Inflammatory macrophage treated with lipopolysaccharide for 4 hours (primary cell): ENCODE measurements around the gene RHBDF1.

ENCODE experiments used
- DNase-seq: peaks from one replicate; pipeline ENCODE4 v3.0.0-alpha.2; 2020

The RHBDF1 gene

DNA sequence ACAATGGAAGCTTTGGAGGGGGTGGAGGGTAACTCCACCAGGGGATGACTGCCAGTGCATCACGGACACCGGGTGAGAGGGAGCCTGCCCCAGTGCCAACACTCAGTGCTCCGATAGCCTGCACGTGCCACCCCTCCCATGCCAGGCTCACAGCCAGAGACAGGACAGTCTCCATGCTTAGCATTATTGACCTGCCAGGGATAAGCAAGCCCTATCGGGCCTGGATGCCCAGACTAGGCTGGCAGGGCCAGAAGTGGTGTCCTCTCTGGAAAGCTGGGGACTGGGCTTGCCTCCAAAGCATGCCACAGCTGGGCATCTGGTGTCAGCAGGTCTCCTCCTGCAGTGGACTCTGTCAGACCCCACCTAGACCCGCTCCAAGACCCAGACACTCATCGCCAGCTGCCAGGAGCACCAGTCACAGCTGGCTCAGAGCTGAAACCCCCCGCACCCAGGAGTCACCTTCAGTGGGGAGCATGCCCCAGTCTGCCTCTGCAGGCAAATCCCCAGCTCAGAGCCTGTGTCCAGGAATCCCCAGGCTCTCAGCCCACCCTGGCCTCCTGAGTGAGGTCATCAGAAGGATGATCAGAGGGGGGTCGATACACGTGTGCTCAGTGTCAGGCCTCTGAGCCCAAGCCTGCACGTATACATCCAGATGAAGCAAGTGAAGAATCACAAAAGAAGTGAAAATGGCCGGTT lies 1.8 kb upstream of the RHBDF1 start:
- no peak for DNase-seq

DNA sequence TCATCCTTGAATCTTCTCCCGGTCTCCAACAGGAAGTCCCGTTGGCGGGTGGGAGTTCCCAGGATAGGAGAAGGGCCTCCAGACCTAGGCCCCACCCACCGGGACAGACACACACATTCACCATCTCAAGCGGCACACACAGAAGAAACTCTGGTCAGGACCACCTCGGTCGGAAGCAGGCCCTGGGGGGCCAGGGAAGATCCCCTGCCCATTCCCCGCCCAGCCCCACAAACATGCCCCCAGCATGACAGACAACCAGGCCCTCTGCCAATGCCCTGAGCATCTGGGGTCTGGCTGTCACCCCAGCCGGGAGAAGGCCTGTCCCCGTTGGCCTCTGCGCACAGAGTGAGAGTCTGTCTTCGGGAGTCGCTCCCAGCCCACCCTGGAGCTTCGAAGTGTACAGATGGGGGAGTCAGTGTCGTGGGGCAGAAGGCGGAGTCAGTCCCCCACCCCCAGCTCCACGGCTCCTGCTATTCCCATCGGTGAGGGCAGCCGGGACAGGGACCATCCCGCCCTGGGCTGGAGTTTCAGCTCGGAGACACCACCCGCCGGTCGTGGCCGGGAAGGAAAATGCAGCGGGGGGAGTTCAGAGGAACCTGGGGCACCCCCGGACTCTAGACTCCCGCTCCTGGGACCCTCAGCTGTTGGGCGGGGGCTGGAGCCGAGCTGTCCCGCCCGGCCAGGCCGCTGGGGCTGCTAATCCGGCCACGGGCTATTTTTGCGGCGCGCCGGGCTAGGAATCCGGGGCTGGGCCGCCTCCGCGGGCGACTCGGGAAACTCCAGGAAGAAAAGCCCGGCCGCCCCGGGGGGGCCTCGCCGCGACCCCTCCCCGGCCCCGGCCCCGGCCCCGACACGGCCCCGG lies 660 bp downstream of the RHBDF1 start:
- no peak for DNase-seq

DNA sequence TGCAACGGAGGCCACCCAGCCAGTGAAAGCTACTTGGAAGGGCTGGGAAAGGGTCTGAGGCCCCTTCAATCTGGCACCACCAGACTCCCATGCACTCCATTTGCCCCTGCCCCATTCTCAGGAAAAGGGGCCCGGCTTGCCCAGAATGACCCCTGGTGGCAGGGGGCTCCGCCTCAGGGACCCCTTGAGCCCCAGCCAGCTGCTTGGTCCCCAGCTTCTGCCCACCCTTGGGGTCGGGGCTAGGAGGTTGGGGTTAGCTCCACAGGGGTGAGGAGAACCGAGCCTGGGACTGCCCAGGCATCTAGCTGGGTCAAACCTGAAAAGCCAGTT lies 1.3 kb downstream of the RHBDF1 start:
- DNase-seq, result no peak

DNA sequence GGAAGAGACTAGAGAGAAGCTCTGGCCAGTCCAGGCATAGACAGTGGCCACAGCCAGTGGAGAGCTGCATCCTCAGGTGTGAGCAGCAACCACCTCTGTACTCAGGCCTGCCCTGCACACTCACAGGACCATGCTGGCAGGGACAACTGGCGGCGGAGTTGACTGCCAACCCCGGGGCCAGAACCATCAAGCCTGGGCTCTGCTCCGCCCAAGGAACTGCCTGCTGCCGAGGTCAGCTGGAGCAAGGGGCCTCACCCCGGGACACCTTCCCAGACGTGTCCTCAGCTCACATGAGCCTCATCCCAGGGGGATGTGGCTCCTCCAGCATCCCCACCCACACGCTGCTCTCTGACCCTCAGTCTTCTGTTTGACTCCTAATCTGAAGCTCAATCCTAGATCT lies 3.2 kb downstream of the RHBDF1 start:
- DNase-seq, result no peak

DNA sequence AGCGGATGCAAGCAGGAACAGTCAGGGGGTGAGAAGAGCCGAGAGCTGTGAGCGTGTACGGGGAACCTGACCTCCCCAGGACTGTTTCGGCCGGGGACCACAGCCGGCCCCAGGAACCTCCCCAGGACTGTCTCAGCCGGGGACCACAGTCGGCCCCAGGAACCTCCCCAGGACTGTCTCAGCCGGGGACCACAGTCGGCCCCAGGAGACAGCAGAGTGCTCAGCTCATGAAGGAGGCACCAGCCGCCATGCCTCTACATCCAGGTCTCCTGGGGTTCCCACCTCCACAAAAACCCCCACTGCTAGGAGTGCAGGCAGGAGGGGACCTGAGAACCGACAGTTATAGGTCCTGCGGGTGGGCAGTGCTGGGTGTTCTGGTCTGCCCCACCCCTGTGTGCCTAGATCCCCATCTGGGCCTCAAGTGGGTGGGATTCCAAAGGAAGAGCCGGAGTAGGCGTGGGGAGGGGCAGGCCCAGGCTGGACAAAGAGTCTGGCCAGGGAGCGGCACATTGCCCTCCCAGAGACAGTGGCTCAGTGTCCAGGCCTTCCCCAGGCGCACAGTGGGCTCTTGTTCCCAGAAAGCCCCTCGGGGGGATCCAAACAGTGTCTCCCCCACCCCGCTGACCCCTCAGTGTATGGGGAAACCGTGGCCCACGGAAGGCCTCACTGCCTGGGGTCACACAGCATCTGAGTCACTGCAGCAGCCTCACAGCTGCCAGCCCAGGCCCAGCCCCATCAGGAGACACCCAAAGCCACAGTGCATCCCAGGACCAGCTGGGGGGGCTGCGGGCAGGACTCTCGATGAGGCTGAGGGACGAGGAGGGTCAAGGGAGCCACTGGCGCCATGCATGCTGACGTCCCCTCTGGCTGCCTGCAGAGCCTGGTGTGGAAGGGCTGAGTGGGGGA lies 4.3 kb downstream of the RHBDF1 start:
- no peak for DNase-seq

DNA sequence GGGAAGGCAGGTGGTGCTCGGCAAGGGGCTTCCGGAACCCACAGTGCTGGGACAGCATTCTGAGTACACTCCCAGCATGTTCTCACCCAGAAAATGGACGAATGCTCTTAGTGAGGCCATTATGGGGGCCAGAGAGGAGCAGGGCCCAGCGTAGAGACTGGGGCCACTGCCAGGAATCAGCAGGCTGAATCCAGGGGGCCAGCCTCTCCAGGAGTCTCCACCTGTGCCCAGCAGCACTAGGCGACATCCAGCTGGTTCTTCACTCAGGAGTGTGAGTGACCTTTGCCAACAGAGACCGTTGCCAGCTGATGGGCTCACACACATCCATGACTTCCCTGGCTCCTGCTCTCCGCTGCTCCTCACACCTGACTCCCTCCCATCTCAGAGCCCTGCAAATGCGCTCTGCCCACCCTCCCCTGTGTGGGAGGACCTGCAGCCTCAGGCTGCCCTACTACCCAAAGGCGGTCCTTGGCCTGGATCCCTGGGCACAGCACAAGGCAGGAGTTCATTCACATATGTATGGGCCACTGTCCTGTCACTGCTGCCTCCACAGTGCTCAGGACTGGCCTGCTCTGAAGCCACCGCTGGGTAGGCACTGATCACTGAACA lies 5.1 kb downstream of the RHBDF1 start:
- no peak for DNase-seq

DNA sequence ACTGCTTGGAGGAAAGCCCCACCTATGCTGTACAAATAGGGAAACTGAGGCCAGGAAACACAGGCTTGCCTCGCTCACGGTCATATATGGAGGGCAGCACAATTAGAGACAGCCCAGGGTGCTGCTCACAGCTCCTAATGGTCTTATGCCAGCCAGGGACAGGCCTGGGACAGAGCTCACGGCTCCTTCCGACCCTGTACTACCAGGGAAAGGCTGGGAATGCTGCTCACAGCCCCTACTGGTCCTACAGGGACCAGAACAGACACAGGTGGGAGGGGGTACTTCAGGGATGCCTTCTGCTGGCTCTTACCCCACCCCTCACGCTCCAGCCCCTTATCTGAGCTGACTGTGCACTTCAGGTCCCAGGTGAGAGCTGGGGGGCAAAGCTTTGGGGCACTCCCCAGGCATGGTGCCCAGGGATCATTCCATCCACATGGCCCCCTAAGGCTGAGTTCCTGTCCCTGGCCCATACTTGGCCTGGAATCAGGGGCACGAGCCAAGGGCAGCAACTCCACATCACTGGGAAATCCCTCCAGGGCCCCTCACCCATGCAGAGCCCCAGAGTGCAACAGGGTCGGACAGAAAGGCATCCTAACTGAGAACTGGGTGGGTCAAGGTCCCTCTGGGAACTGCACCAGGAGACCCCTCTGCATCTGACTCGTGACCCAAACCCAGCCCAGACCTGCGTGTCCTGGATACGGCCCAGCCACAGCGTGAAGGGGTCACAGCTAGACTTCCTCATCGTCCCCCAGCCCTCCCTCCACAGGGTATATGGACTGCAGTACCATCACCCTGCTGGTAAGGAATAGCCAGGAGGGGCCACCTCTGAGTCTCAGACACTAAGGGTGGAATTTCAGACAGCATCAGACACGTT lies 5.9 kb downstream of the RHBDF1 start:
- DNase-seq, result no peak

DNA sequence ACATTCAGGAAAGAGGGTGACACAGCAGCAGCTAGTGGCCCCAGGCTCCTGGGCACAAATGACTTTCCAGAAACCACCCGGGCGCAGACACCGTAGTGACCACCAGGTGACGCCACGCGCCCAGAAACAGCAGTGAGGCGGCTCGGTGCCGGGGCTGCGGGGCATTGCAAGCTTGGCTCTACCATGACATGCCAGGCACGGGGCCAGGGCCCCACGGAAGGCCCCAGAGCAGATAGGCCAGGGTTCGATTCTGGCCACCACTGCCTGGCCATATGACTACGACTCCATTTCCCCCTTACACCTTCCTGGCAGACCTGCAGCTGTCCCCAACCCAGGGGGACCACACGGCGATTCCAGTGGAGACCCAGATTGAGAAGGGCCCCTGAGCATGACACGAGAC lies 6.7 kb downstream of the RHBDF1 start:
- peak; percentile 77 for DNase-seq

DNA sequence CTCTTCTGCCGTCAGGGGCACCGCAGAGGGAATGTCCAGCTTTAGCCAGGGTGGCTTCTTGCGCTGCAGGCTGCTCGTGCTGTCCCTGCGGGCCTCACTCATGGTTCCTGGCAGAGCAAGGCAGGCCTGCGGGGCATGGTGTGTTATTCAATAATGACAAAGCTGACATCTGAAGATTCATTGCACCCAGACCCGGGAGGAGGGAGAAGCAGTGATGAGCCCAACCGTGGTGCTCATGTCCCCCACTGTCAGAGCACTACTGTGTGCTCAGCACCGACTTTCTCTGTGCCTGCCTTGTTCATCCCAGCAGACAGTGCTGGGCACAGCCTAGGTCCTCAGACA lies 7.5 kb downstream of the RHBDF1 start:
- DNase-seq, result no peak

DNA sequence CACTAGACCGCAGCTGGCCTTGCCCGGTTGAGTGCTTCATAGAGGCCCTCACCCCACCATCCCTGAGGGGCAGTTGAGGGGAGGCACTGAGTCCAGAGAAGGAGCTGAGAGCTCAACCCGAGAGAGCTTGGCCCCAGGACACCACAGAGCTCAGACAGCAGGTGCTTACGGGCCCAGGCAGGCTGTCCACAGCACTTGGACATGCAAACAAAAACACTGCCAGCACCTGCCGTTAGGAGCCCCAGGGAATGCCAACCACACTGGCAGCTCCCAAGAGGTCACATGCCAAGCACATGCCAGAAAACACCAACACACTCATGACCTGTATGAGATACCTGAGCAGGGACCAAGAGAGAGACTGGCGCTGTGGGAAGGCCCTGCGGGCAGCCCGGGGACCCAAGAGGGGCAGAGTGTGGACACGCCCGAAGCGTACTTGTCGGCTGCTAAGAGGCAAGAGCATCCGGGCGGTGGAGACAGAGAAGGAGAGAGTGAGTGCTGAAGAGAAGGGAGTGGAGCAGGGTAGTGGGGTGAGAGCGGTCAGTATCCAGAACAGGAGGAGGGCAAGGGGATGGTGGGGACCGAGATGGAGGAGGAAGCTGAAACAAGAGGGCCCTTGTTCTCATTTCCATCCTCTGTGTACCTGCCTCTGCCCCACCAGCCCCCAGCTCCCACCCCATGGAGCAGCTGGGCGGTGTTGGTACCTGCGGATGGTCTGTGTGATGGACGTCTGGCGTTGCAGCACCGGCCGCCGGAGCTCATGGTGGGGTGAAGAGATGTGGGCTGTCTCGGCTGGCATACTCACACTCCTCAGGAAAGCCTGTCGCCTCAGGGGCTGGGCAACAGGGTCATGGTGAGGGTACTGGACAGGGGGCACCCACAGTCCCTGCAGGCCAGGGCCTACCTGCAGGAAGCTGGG lies 8.2 kb downstream of the RHBDF1 start:
- DNase-seq, result no peak

DNA sequence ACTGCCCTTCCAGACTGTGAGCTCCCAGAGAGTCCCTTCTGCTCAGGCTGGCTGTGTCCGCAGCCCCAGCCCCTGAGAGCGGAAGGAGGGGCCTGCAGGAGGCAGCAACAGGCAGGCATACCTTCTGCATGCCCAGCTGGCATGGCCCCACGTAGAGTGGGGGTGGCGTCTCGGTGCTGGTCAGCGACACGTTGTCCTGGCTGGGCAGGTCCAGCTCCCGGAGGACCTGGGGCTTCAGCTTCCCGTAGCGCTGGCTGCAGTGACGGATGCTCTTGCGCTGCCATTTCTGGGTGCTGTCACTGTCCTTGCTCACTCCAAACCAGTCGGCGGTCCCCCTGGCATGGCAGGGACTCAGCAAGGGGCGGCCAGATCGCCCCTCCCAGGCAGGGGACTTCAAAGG lies 9.0 kb downstream of the RHBDF1 start:
- no peak for DNase-seq

DNA sequence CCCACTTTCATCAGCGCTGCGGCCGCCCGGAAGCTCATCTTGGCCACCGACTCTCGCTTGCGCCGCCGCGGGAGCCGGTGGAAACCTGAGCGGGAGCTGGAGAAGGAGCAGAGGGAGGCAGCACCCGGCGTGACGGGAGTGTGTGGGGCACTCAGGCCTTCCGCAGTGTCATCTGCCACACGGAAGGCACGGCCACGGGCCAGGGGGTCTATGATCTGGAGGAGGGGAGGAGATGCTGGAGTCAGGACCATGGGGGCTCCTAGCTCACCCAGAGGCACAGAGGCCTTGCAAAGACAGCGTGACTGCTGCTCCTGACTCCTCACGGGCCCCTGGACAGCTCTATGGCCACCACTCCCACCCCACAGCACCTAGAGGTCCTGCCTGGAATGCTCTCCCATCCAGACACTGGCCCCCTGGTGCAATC lies 9.5 kb downstream of the RHBDF1 start:
- DNase-seq, result no peak

DNA sequence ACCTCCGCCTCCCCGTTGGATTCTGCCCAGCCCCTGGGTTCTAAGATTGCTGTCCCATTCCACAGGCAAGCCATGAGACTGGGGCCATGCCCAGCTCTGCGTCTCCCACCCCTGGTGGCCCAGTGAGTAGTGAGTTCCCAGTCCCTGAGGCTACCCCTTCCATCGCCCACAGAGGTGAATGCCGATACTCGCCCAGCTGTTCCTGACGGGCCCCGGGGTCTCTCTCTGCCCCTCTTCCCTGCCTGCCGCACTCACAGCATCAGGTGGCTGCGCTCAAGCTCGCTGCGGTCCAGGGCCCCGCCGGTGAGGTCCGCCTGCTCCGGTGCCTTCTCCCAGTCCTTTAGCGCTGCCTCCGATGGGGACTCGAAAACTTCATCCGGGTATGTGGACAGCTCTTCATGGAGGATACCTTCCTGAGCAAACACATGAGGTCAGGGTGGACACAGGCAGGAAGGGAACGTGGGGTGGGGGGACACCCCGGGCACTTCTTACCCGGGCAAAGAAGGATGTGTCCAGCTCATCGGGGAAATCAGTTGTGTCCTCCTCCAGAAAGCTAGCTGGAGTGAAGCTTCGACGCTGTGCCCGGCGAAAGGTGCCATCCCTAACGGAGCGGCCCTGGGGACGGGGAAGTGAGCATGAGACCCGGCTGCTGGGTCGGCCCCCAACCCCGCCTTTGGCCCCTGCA lies 10.0 kb downstream of the RHBDF1 start:
- DNase-seq, result no peak

DNA sequence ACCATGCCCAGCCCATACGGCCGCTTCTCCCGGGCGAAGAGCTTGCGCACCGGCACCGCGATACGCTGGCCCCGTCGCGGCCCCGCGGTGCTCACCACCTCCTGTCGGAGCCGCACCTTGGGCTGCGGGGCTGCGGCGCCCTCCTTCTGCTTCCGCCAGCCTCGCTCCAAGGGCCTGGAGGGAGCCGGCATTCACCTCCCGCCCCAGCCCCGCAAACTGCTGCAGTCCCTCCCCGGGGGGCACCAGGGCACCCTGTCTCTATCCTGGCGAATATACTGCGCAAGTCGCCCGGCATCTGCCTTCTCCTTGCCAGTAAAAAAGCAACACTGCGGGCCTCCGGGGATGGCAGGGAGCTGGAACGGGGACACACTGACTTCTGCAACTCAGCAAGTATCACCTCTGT lies 10.6 kb downstream of the RHBDF1 start:
- no peak for DNase-seq

DNA sequence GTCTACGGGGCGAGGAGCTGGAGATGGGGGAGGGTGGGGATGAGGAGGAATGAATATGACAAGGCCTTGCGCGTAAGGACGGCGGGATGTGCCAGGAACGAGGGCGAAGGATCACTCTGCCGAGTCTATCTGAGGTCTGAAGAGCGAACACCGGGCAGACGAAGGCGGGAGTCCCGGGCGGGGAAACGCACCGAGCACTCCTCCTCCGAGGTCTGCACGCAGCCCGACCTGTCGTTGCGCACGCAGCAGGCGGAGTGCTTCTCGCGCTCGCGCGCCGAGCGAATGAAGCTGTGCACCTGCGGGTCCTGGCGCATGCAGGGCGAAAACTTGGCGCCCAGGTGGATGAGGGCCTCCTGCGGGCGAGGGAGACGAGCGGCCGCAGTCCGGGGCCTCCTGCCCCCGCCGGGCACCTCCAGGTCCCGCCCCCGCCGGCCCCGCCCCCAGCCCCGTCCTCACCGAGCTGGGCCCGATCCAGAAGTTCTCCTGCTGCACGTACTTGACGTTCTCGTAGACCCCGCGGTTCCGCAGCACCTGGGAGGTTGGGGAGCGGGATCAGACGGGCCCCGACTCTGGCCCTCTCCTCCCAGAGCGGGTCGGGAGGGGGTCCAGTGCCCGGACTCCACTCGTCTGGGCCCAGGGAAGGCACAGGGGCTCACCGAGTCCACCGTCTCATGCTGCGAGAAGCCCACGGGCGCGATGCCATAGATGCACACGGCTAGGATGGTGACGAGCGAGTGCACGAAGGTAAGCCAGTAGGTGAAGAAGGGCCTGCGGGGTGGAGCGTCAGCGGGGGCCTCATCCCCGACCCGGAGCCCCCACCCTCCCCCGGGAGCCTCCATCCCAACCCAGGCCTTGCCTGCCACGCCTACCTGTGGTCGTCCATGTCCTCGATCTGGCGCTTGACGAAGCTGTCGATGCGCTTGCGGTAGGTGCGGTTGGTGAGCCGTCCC lies 11.2 kb downstream of the RHBDF1 start:
- DNase-seq, result no peak

DNA sequence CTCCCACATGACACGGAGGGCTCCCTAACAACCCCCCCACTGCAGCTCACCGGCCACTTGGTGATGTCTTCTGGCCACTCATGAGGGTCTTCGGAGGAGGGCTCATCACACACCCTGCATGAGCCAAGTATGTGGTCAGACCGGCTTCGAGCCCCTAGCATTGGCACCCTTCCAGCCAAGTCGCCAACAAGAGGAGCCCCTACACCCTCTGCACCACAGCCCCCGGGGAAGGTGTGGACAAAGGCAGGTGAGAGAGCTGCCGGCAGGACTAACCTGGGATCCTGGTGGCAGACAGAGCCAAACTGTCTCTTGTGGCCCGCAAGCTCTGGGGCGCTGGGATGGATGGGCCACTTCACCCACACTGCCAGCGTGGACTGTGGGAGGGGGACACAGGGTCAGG lies 12.3 kb downstream of the RHBDF1 start:
- DNase-seq, result no peak

DNA sequence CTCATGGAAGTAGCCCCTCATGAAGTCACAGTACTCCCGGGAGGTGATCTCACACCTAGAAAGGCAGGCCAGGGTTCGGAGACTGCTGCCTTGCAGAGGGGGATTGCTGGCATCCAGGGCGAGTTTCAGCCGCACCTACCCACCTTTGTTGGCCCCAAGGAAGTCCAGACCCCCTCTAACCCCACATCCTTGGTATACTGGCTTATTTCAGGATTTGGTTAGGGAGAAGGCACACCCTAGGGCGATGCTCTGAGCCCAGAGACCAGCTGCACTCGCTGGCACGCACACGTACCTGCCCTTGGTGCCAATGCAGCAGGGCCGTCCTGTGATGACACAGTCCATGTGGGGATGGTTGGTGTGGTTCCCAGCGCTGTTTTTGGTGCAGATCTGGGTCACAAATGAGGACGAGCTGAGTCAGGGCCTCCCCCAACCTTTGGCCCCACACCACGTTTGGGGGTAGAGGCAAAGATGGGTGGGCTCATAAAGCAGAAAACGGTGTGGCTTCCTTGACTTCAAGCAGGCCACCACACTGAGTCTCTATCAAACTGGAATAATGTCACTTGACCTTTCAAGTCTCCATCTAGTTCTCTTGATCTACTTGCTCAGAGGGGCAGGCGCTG lies 12.9 kb downstream of the RHBDF1 start:
- no peak for DNase-seq

DNA sequence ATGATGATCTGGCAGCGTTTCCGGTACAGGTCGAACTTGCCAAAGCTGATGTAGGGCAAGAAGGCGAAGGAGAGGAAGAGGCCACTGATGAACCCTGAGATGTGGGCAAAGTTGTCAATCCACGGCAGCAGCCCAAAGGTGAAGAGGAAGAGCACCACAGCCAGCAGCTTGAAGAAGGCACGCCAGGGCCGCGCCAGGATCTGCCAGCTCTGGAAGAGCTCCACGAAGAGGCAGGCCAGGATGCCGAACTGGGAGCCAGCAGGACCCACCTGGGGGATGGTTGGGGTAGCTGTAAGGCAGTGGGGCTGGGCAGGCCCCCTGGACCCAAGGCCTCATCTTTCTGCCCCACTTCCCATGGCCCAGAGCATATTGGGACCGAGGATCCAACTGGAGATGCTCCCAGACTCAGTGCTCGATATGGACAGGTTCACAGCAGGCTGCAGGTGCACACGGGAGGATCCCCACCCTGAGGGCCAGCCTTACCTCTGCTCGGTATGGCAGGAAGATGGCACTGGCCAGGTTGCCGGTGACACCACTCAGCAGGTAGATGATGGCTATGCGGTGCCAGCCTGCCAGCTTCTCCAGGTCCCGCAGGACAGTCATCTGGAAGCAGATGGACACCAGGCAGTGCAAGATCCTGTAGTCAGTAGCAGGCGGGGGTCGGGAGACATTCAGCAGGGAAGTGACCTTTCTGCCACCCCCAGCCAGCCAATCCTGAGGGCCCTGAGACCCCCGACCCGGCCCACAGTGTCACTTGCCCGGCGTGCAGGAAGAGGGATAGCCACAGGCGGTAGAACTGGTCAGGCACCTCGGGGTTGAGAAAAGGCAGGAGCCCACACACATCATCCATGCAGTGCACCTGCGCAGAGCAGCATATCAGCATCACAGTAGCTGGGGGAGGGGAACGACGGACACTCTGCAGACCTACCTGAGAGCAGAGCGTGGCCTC lies 13.7 kb downstream of the RHBDF1 start:
- no peak for DNase-seq
